NCI-H1105 treated with DMSO at 0.1 percent for 48 hours (cell line): Measurements from ENCODE around the gene AUH.
A peak's percentile ranks its signal among the peaks of the same experiment; 100 is the strongest.
"Not testable (repeated sequence)": the region's sequence is repeated elsewhere in the genome, so short reads cannot be mapped to it uniquely, and the experiment has no call there.

Source experiments
- DNase-seq: peaks from one replicate; lab custom pipeline; 2025; lab: John Stamatoyannopoulos, UW

The AUH gene

GRCh38 chr9:91207729-91208418, 153.8 kb downstream of the AUH start:
- DNase-seq: no peak

GRCh38 chr9:91207397-91207728, 154.4 kb downstream of the AUH start:
- DNase-seq: no peak

GRCh38 chr9:91206806-91207205, 154.9 kb downstream of the AUH start:
- no peak for DNase-seq

GRCh38 chr9:91202736-91203283, 158.9 kb downstream of the AUH start:
- DNase-seq: no peak

GRCh38 chr9:91200692-91201336, 160.9 kb downstream of the AUH start:
- DNase-seq: no peak

GRCh38 chr9:91199739-91200497, 161.8 kb downstream of the AUH start:
- no peak for DNase-seq

- DNase-seq: not testable (repeated sequence)
These were observed 162.8 kb downstream of the AUH start for GRCh38 chr9:91198881-91199280.

- DNase-seq: no peak
These were observed 163.3 kb downstream of the AUH start for GRCh38 chr9:91198405-91198804.

- DNase-seq: no peak
These were observed 164.2 kb downstream of the AUH start for GRCh38 chr9:91197232-91198181.

GRCh38 chr9:91196103-91196950, 165.4 kb downstream of the AUH start:
- DNase-seq: no peak

GRCh38 chr9:91195372-91196012, 166.2 kb downstream of the AUH start:
- DNase-seq: no peak

GRCh38 chr9:91193658-91194391, 167.9 kb downstream of the AUH start:
- peak; percentile 25 for DNase-seq

- DNase-seq: peak; percentile 34
These were observed 168.5 kb downstream of the AUH start for GRCh38 chr9:91193087-91193657.

GRCh38 chr9:91192381-91193086, 169.2 kb downstream of the AUH start:
- DNase-seq: no peak

GRCh38 chr9:91191411-91192380, 170.0 kb downstream of the AUH start:
- no peak for DNase-seq

- no peak for DNase-seq
These were observed 171.7 kb downstream of the AUH start for GRCh38 chr9:91190062-91190461.
